Retinal pigment epithelial cell (primary cell): Measurements from ENCODE around the gene ARAP1.

ENCODE experiments used
- DNase-seq: peaks from one replicate; pipeline ENCODE4 v3.0.0-alpha.2; 2010; ENCODE audit warnings: low read depth
- H3K4me3 ChIP-seq: 2 replicates; pipeline ENCODE4 v1.5.1; 2011; ENCODE audit warnings: mild to moderate bottlenecking, low read length, control low read depth, moderate library complexity
- CTCF ChIP-seq: conservative IDR thresholded peaks from 2 replicates; pipeline ENCODE4 v1.5.1; 2011; ENCODE audit warnings: low read depth, low read length, control low read depth, inconsistent platforms

The ARAP1 gene

GRCh38 chr11:72655014-72655413 lies 97.2 kb downstream of the ARAP1 start:
- no peak for TF ChIP-seq CTCF
- no peak for DNase-seq
- no peak overlapping the region for H3K4me3 ChIP-seq

GRCh38 chr11:72653649-72654048 lies 98.6 kb downstream of the ARAP1 start:
- H3K4me3 ChIP-seq = no peak overlapping the region
- DNase-seq = no peak
- TF ChIP-seq CTCF = no peak

GRCh38 chr11:72652873-72653630 lies 99.2 kb downstream of the ARAP1 start:
- no peak overlapping the region for H3K4me3 ChIP-seq
- no peak for DNase-seq
- no peak for TF ChIP-seq CTCF

- TF ChIP-seq CTCF = no peak
- no peak overlapping the region for H3K4me3 ChIP-seq
- DNase-seq = no peak
Observed at GRCh38 chr11:72652133-72652532, 100.1 kb downstream of the ARAP1 start.

- H3K4me3 ChIP-seq = no peak overlapping the region
- DNase-seq = no peak
- TF ChIP-seq CTCF = no peak
Observed at GRCh38 chr11:72649215-72649976, 102.8 kb downstream of the ARAP1 start.

GRCh38 chr11:72648384-72649136 lies 103.6 kb downstream of the ARAP1 start:
- DNase-seq = no peak
- no peak for TF ChIP-seq CTCF
- H3K4me3 ChIP-seq = no peak overlapping the region
